ENCODE data around the gene THUMPD1.

The THUMPD1 gene

GRCh38 chr16:20744922-20745440 lies 3.4 kb upstream of the THUMPD1 start:
- H3K4me1 Mint-ChIP-seq = peaks cover 8% of the 10 kb centered on the region
- H3K27ac Mint-ChIP-seq = no peak overlapping the region
- H3K27me3 Mint-ChIP-seq (ENCODE audit: low read depth, poor library complexity) = peaks cover 3% of the 10 kb centered on the region
- no peak for TF ChIP-seq CTCF (IDR thresholded peaks at IDR 0.05)
- H3K9me3 Mint-ChIP-seq = peaks cover 17% of the 10 kb centered on the region
- H3K36me3 Mint-ChIP-seq (ENCODE audit: low read depth) = peaks cover 4% of the 10 kb centered on the region
- DNase-seq = no peak
- no peak overlapping the region for H3K4me3 Mint-ChIP-seq

GRCh38 chr16:20743591-20743990 lies 2.0 kb upstream of the THUMPD1 start:
- no peak for TF ChIP-seq CTCF (IDR thresholded peaks at IDR 0.05)
- Mint-ChIP-seq H3K36me3 (ENCODE audit: low read depth) (peaks cover 8% of the 10 kb centered on the region), H3K9me3 (peaks cover 17% of the 10 kb centered on the region), H3K27ac (no peak overlapping the region), H3K4me1 (peaks cover 11% of the 10 kb centered on the region), H3K4me3 (no peak overlapping the region), H3K27me3 (ENCODE audit: low read depth, poor library complexity) (peaks cover 3% of the 10 kb centered on the region)
- no peak for DNase-seq

DNA sequence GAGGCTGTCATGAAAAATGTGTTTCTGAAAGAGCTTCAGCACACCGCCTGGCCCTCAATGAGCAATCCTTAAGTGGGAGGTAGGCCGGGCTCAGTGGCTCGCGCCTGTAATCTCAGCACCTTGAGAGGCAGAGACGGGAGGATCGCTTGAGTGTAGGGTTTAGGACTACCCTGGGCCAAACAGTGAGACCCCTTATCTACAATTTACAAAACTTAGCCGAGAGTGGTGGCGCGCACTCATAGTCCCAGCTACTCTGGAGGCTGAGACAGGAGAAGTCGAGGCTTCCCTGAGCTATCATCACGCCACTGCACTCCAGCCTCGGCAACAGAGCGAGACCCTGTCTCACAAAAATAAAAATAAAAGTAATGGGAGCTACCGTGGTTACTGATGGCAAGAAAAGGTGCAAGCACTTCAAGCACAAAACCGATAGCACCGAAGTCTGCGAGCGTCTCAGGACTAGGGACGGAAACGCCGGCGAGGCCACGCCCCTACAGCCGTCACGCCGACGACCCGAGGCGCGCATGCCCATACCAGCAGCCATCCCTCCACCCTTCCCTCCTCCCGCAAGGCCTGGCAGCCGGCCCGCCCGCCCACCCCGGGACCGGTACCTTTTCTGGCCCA lies 607 bp downstream of the THUMPD1 start:
- no peak for TF ChIP-seq CTCF (IDR thresholded peaks at IDR 0.05)

DNA sequence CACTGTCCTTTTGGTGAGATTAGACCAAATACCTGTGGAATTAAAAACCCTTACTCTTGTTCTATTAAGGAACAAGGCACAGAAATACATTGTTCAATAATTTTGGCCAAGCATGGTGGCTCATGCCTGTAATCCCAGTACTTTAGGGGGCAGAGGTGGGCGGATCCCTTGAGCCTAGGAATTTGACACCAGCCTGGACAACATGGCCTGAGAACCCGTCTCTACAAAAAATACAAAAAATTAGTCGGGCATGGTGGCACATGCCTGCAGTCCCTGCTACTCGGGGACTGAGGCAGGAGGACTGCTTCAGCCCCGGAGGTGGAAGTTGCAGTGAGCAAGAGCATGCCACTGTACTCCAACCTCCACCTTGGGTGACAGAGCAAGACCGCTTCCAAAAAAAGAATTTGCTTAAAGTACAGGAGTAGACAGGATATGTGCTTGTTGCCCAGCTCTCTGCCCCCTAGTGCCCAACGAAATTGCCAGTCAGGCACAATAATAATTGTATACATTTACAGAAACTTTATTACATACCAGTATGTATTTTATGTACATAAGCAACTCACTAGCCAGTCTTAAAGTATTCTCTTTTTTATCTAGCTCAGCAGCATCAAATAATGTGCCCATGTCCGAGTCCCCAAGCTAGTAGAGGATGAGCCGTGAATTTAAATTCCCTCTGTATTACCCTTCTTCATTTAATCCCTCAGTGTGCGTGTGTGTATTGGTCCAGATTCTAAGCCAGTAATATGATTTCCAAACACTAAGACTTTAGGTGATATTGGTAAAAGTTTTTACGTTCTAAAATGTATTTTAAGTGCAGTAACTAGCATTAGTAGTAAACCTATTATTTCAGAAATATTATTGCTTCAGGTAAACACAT lies 1.4 kb downstream of the THUMPD1 start:
- Mint-ChIP-seq H3K4me1 (peaks cover 11% of the 10 kb centered on the region), H3K27me3 (ENCODE audit: low read depth, poor library complexity) (no peaks in the 10 kb centered on the region), H3K27ac (peak overlapping the region; percentile 88), H3K9me3 (peaks cover 4% of the 10 kb centered on the region), H3K36me3 (ENCODE audit: low read depth) (peaks cover 30% of the 10 kb centered on the region), H3K4me3 (peak overlapping the region; percentile 99)
- no peak for TF ChIP-seq CTCF (IDR thresholded peaks at IDR 0.05)
- DNase-seq = no peak

More for the DNA sequence above, 607 bp downstream of the THUMPD1 start:
- Mint-ChIP-seq H3K4me3 (peak overlapping the region; percentile 99), H3K27me3 (ENCODE audit: low read depth, poor library complexity) (no peaks in the 10 kb centered on the region), H3K4me1 (peaks cover 11% of the 10 kb centered on the region), H3K27ac (peak overlapping the region; percentile 88), H3K9me3 (peaks cover 4% of the 10 kb centered on the region), H3K36me3 (ENCODE audit: low read depth) (peaks cover 23% of the 10 kb centered on the region)
- peak; percentile 89 for DNase-seq

- H3K9me3 Mint-ChIP-seq = no peaks in the 10 kb centered on the region
- H3K27ac Mint-ChIP-seq = no peak overlapping the region
These were observed 6.1 kb downstream of the THUMPD1 start for GRCh38 chr16:20735490-20735889.

More at GRCh38 chr16:20735490-20735889, 6.1 kb downstream of the THUMPD1 start:
- H3K4me1 Mint-ChIP-seq = peaks cover 8% of the 10 kb centered on the region
- H3K27me3 Mint-ChIP-seq (ENCODE audit: low read depth, poor library complexity) = no peaks in the 10 kb centered on the region
- H3K36me3 Mint-ChIP-seq (ENCODE audit: low read depth) = peaks cover 34% of the 10 kb centered on the region
- DNase-seq = no peak
- TF ChIP-seq CTCF (IDR thresholded peaks at IDR 0.05) = no peak
- no peak overlapping the region for H3K4me3 Mint-ChIP-seq
